HG03442 (cell line): ENCODE results near the gene CRB2.
"Not testable (repeated sequence)": the region's sequence is repeated elsewhere in the genome, so short reads cannot be mapped to it uniquely, and the experiment has no call there.

Experiments
- ATAC-seq: cut with Tn5 transposase; IDR thresholded peaks from one replicate; pipeline ENCODE4 v1.9.1; 2021; ENCODE audit warnings: mild to moderate bottlenecking, moderate library complexity; ENCODE audit not compliant: unreplicated experiment

The CRB2 gene

DNA sequence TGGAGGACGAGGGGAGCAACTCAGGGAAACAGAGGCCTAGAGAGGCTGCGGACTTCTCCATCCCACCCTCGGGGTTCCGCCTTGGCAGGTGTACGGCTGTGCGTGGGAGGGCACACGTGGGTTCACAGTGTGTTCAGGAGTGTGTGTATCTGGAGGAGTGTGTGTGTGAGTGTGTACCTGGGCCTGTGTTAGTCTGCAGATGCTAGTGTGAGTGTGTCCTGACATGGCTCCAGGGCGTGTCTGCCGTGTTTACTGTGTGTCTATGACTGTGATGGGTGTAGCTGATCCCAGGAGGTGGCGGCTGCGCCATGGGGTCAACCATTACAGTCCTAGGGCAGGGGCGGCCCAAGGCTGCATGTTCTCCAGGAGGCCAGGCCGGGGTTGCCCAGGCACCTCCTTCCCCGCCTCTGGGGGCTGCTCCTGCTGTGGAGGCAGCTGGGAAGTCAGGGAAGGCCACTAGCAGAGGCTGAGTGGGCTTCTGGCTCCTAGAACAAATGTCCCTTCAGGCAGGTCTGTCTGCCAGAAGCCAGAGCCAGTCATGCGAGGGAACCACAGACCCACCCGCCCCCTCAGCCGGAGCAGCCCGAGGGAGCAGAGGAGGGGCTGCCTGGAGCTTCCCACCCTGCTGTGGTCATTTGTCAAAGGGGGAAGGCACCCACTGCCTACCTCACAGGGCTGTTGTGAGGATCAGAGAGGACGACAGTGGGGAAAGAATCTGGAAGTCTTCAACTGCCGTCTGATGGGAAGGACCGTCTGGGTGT is 21.4 kb downstream of the CRB2 start:
- ATAC-seq, result no peak

DNA sequence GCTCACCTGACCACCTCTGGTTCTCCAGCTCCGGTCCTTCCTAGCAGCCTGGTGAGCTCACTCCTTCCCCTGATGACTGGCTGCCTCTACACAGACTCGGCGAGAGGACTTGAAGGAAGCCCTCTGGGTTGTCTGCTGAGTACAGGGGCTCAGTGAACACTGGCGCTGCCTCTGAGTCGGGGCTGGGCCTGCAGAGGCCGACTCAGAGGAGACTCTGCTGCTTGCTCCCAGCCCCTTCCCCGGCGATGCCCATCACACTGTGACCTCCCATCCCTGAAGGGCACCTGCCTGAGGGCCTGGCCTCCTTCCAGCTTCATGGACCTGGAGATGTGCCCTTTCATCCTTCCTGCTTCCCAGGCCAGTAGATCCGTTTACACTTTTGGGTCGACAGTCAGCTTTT is 22.0 kb downstream of the CRB2 start:
- ATAC-seq, result no peak

DNA sequence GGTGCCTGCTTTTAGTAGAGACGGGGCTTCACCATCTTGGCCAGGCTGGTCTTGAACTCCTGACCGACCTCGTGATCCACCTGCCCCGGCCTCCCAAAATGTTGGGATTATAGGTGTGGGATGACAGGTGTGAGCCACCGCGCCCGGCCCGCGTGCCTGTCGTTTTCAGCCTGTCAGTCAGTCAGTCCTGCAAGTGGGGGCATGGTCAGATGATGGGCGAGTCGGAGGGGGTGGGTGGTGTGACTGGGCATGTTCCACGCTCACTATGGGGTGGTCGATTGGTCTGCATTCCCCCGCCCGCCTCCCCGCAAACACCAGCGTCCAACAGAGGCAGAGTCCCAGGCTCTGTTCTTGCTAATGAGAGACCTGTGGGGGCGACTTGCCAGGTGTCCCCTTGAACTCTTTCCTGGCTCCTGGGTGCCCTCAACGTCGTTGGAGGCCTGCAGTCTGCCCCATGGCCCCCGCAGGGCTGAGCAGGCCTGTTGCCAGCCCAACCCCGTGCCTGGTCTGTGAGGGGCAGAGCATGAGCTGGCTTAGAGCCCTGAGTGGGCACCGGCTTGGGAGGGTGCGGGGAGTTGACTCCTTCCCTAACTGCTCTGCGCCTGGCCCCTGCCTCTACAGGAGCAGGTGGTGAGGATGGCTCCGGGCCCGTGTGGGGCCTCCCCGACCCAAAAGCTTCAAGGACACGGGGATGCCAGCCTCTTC is 23.1 kb downstream of the CRB2 start:
- ATAC-seq, result no peak

DNA sequence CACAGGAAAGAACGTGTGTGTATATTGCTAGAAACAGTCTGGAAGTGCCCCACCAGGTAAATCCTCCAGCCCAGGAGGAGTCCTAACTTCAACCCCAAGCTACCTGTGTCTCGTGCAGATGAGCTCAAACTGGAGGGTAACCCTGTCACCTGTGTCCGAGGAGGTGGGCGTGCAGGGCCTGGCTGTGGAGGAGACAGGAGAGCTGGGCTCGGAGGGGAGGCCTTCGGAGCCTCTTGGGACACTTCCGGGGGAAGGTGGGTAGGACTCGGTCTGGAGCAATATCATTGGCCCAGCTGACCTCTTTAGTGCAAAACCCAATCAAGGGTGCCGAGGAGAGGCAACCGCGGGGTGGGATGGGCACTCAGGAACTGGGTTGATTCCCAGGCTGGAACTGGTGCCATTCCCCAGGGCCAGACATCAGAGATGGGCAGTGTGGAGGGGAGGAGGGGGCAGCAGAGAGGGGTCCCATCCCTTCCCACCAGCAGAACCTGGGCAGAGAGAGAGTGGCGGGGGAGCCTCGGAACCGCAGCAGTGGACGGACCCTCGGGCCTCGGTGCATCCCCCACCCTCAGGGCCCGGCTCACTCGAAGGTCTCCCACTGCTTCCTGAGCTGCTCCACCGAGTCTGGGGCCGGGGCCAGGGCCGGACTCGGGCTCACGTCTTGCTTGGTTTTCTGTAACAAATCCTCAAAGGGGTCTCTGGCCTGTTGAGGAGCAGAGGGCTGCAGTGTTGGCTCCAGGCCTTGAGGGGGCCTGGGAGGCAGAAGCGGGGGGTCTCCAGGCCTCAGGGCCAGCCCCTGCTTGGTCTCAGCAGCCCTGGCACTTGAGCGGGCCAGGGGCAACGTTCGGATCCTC is 25.1 kb downstream of the CRB2 start:
- ATAC-seq, result no peak

DNA sequence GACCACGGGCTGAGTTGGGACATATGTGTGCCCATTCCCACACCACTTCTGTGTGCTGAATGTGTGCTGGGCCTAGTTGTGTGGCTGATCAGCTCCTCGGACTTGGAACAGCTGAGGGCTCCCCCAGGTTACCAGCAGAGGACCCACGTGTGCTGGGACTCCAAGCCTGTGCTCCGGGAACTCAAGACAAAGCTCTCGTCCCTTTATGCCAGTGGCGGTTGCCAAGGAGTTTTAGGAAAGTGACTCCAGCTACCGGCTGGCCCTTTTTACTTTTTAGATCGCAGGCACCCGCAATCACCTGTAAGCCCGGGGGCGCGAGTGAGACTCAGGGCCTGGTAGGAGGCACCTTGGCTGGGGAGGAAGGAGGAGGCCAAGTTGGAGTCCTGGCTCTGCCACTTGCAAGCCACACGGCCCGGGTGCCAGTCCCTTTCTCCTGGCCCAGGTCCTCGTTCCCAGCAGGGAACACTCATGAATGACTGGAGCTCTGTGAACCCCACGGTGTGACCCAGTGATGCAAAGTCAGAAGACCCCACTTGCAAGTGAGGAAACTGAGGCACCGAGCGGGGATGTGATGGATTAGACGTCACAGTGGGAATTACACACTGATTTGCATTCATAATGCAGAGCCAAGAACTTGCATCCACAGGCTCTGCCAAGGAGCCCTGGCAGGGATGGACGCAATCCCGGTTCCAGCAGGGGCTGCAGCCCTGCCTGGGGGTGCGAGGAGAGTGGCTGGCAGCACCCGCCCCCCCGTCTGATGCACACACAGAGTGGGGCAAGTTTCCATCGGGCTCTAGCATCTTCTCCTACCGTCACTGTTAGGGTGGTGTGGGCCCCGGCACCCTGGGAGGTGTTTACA is 26.9 kb downstream of the CRB2 start:
- ATAC-seq, result no peak

DNA sequence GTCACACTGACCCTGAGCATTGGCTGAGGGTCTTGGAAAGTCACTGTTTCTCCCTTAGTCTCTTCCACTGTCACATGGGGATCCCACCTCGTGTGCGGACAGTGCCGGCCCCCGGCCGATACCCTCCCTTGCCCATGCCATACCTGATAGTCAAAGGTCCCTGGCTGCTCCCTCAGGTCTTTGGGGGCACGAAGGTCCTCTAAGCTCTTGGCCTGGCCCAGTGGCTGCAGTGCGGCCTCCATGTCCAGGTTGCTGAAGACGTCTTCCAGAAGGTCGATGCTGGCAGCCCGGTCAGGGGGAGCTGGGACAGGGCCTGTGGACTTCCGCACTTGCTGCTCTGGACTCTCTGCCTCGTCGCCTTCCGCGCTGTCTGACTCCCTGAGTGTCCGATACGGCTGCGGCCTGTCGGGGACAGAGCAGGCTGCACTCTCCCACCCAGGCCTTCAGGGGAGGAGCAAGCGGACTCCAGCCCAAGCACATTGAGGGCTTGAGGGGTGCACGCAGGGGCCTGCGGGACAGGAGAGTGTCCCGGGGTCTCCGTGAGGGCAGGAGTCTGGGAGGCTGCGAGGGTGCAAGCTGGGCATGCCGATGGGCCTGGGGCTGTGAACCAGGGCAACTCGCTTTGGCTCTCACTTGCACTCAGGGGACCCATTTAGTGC is 27.6 kb downstream of the CRB2 start:
- no peak for ATAC-seq

DNA sequence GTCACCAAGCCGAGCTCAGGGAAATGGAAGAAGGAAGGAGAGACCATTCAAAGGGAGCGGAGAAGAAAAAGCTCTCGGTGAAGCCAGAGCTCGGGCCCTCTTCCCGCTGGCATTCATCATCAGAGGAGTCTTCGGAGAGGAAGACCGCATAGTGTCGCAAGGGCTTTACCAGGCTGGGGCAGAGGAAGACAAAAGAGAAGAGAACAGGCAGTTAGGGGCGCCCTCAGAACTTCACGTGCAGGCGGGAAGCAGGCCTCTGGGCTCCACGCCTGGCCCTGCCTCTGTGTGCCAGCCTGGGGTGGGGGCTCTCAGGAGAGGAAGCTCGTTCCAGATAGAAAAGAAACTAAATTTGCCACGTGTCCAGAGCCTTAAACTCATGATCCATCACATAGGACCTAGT is 31.7 kb downstream of the CRB2 start:
- no peak for ATAC-seq

DNA sequence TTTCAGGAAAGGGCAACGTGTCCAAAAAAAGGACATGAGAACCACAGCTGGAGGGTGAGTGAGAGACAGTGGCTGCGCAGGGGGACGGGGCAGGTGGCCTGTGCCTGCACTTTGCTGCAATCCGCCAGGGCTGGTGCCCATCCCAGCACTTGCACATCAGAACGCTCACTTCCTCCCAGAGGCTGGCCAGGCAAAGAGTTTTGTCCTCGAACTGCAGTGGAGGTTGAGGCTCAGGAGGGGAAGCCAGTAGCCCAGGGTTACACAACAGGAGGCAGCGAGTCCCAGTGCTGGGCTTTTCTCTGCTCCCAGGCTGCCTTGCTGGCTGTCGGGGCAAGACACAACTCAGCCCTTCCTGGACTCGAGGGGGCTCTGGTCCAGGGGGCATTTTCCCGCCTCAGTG is 33.1 kb downstream of the CRB2 start:
- no peak for ATAC-seq

DNA sequence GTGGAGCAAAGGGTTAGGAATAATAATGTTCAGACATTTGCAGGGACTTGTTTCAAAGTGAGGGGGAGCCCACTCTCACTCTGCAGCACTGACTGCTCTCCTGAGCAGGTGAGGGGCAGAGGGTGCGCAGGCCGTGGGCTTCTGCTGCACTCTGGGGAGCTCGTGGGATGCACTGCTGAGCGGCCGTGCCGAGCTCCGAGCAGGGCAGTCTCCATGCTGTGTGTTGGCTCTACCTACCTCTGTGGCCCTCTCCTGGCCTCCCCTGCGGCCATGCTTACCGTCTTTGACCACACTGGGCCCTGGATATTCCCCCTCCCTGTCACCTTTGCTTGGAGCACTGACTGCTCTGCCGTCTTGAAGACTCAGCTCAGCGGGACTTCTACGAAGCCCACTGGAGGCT is 33.7 kb downstream of the CRB2 start:
- ATAC-seq, result no peak

DNA sequence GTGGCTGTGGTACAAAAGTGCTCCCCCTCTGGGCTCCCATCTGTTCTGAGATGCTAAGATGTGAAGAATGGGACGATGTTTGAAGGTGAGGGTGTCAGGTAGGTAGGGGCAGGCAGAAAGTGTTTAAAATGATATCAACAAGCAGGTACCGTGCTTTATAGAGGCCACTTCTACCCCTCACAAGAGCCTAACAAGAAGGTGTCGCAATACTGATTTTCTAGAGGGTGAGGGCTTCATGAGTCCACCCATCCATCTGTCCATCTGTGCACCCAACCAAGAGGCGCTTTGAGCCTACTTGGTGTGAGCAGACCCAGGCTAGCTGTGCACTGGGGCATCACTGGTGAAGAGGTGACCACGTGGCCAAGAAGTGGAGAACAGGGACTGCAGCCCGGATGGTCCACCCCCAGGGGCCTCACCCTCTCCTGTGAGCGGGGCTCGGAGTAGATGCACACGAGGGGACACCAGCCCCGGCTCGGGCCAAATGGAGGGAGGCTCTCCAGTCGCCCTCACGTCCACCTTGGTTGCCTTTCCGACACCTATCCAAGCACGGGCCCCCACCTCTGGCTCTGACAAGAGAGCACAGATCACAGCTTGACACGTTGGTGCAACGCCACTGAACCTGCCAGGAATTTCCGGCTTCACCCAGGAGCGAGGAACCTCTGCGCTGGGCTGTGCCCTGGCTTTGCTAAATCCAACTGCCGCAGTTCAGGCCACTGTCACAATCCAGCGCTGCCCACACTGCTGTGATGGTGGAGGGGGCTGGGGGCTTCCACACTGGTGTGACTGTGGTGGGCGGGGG is 34.5 kb downstream of the CRB2 start:
- no peak for ATAC-seq

DNA sequence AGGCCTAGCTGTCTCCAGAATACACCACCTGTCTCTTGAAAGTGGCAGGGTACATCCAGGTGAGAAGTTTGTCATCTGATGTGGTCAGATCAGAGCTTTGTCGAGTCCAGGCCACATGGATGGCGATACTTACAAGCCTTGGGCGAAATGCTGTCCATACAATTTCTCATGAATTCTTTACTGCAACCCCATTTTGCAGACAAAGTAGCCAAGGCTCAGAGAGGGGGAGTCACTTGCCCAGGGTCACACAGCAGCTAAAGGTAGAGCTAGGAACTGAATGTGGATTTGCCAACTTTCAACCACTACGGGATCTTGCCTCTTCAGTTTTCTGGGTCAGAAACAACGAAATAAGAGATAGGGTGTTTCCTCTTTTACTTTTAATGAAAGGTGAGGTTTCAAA is 35.2 kb downstream of the CRB2 start:
- no peak for ATAC-seq

DNA sequence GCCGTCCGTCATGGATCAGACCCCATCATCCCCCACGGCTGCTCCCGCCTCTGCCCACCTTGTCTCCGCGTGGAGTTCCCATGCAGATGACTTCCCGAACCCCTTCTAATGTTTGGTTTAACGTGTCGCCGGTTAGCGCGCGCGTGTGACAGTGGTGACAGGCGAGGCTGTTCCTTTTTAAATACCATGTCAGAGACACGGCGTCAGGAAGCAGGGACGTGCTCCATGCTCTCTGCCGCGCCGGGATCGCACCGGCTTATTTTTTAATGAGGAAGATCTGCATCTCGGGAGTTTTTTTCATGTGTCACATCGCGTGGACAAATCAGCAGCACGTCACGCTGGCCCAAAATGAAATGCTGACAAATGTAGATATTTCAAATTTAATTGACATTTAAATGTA is 35.9 kb downstream of the CRB2 start:
- ATAC-seq, result no peak

DNA sequence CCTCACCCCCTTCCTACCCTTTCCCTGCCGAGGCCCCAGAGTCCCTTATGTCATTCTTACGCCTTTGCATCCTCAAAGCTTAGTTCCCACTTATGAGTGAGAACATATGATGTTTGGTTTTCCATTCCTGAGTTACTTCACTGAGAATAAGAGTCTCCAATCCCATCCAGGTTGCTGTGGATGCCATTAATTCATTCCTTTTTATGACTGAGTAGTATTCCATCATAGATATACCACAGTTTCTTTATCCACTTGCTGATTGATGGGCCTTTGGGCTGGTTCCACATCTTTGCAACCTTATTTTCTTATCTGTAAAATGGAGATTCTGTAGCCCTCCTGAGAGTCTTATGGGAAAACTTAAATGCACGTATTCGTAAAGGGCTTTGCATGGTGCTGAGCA is 36.8 kb downstream of the CRB2 start:
- no peak for ATAC-seq

DNA sequence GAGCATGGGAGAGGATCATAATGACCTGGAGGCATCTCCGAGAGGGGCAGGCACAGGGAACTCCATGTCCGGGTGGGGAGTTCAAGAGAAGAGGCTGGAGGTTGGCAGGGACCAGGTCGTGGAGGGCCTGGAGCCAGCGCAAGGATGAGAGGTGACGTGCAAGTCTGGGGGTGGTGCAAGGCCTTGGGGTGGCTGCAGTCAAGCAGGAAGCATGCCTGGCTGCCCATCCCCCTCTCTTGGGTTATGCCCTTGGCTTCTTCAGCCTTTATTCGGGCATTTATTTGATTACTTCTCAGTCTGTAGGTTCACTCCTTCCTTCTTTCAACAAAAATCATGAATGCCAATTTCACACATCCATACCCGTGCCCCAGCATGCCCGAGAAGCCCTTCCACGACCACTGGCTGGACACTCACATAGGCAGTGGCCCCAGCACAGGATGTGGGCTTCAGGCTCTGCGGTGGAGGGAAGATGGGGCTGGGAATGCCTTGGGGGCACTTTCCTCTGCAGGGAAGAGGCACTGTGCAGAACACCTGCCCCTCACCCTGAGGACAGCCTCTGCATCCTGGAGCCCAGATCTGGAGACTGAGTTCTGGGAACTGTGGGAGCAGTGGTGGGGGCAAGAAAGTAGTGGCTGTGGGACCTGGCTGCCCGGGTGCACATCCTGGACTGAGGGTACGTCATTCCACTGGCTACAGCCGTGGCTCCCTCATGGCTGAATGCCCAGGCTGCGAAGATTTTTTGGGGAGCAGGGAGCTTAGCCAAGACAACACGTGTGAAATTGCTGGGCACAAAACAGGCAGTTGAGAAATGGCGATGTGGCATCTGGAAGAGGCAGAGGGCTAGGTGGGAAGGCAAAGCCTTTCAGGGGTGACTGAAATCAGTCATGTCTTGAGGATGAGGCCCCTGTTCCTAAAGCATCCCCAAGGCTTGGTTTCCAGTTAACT is 38.6 kb downstream of the CRB2 start:
- no peak for ATAC-seq

DNA sequence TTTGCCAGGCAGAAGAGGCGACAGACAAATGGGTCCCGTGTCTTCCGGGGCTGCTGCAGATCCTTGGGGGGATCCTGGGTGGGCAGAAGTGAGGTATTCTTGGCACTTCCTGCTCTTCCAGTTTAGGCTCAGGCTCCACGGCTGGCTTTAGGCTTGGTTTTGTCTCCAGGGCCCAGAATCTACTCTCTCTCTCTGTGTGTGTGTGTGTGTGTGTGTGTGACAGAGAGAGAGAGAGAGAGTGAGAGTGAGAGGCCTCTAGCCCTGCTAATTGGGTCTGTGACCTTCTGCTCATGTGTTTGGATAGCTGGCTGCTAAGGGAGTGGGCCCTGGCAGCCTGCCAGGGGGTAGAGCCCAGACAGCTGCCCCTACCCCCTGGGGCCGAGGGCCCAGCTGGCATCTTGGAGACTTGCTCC is 39.3 kb downstream of the CRB2 start:
- ATAC-seq, result no peak

DNA sequence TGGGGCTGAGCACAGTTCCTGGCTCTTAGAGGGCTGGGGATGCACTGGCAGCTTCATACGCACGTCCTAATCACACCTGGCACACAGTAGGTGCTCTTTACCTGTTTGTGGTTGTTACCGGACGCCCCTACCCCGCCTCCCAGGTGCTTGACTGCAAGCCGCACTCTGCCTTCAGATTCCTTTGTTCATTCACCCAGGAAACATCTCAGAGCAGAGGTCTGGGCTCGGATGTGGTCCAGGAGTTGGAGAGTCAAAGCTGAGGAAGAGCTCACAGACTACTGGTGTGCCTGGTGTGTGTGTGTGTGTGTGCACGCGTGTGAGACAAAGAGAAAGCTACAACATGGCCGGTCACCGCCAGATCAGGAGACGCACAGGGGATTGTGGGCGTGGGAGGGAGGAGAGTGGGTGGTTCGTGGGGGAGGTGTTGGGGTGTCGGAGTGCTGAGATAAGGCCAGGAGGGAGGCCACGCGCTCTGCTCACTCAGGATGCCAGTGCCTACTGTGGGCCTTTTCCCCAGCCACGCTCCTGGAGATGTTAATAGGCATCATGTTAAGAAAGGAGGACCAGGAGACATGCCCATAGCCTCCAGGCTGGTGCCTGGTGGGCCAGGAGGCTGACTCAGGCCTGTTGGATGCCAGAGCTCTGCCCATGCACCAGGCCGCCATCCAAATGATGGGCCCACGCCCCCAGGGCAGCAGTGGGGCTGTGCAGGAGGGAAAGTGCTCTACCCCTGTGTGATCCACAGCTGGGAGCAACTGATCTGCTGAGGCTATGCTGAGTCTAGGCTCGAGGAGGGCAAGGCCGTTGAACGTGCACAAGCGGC is 39.9 kb downstream of the CRB2 start:
- no peak for ATAC-seq

DNA sequence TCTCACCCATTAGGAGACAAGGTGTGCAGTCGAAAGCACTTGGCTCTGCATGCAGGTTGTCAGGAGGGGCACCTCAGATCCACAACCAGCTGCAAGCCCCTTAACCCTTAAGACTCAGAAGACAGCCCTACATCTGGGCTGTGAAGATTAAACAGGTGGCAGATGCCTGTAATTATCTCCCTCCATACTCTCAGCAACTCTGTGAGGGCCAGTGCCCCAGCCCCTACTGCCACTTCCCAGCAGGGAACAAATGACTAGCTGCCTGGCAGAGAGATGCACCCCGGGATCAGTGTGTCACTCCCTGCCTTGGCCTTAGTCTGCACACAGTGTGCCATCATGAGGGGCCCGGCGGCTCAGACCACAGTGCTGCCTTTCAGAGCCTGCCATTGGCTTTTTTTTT is 42.0 kb downstream of the CRB2 start:
- ATAC-seq, result no peak

DNA sequence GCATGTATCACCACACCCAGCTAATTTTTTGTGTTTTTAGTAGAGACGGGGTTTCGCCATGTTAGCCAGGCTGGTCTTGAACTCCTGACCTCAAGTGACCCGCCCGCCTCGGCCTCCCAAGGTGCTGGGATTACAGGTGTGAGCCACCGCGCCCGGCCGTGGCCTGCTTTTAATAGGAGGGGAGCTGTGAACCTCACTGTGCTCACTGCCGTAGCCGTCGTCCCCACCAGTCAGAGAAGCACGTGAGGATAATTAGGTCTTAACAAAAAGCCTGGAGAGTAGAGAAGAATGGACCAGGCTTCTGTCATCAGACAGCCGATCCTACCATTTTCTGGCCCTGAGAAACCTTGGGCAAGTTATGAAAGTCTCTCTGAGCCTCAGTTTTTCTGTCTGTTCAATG is 42.9 kb downstream of the CRB2 start:
- ATAC-seq, result not testable (repeated sequence)
